Measurements from ENCODE around the gene NRSN1.
A peak's percentile ranks its signal among the peaks of the same experiment; 100 is the strongest.

The NRSN1 gene

GRCh38 chr6:24125980-24126379 lies at the start of gene NRSN1:
TSS of gene NRSN1 (plus strand) at chr6:24126215. CDS start at chr6:24134328, 8,113 bp downstream.
- DNase-seq (ENCODE audit: low spot score), result peak; percentile 55

GRCh38 chr6:24078200-24078599 lies 47.8 kb upstream of the NRSN1 start:
- DNase-seq (ENCODE audit: low spot score), result no peak

- DNase-seq (ENCODE audit: low spot score), result no peak
Measured at GRCh38 chr6:24079076-24079475, 46.9 kb upstream of the NRSN1 start.

GRCh38 chr6:24080711-24081110 lies 45.3 kb upstream of the NRSN1 start:
- no peak for DNase-seq (ENCODE audit: low spot score)

- no peak for DNase-seq (ENCODE audit: low spot score)
Measured at GRCh38 chr6:24089736-24090135, 36.3 kb upstream of the NRSN1 start.

GRCh38 chr6:24092407-24092806 lies 33.6 kb upstream of the NRSN1 start:
- no peak for DNase-seq (ENCODE audit: low spot score)

- no peak for DNase-seq (ENCODE audit: low spot score)
Measured at GRCh38 chr6:24093381-24093780, 32.6 kb upstream of the NRSN1 start.

GRCh38 chr6:24099181-24099580 lies 26.8 kb upstream of the NRSN1 start:
- DNase-seq (ENCODE audit: low spot score), result no peak

GRCh38 chr6:24100024-24100769 lies 25.8 kb upstream of the NRSN1 start:
- no peak for DNase-seq (ENCODE audit: low spot score)

- no peak for DNase-seq (ENCODE audit: low spot score)
Measured at GRCh38 chr6:24100770-24101155, 25.3 kb upstream of the NRSN1 start.

GRCh38 chr6:24105191-24105590 lies 20.8 kb upstream of the NRSN1 start:
- no peak for DNase-seq (ENCODE audit: low spot score)

GRCh38 chr6:24106291-24106690 lies 19.7 kb upstream of the NRSN1 start:
- DNase-seq (ENCODE audit: low spot score), result no peak

- DNase-seq (ENCODE audit: low spot score), result no peak
Measured at GRCh38 chr6:24107294-24107693, 18.7 kb upstream of the NRSN1 start.

- no peak for DNase-seq (ENCODE audit: low spot score)
Measured at GRCh38 chr6:24108056-24108455, 18.0 kb upstream of the NRSN1 start.

GRCh38 chr6:24110417-24110816 lies 15.6 kb upstream of the NRSN1 start:
- no peak for DNase-seq (ENCODE audit: low spot score)

GRCh38 chr6:24113891-24114290 lies 12.1 kb upstream of the NRSN1 start:
- DNase-seq (ENCODE audit: low spot score), result no peak

GRCh38 chr6:24117021-24117420 lies 9.0 kb upstream of the NRSN1 start:
- DNase-seq (ENCODE audit: low spot score), result no peak

- no peak for DNase-seq (ENCODE audit: low spot score)
Measured at GRCh38 chr6:24122139-24122538, 3.9 kb upstream of the NRSN1 start.

- peak; percentile 19 for DNase-seq (ENCODE audit: low spot score)
Measured at GRCh38 chr6:24126586-24127192, 674 bp downstream of the NRSN1 start.

- DNase-seq (ENCODE audit: low spot score), result no peak
Measured at GRCh38 chr6:24127316-24127715, 1.3 kb downstream of the NRSN1 start.

GRCh38 chr6:24131751-24132150 lies 5.7 kb downstream of the NRSN1 start:
- no peak for DNase-seq (ENCODE audit: low spot score)

- DNase-seq (ENCODE audit: low spot score), result no peak
Measured at GRCh38 chr6:24139080-24139479, 13.1 kb downstream of the NRSN1 start.

- no peak for DNase-seq (ENCODE audit: low spot score)
Measured at GRCh38 chr6:24139639-24140038, 13.6 kb downstream of the NRSN1 start.

GRCh38 chr6:24140591-24140990 lies 14.6 kb downstream of the NRSN1 start:
- DNase-seq (ENCODE audit: low spot score), result no peak

All from cerebellar cortex (tissue), 1 donor.